Effector CD8-positive, alpha-beta T cell (primary cell): ENCODE results near the gene MYO1C.
A peak's percentile ranks its signal among the peaks of the same experiment; 100 is the strongest.
"Not testable (repeated sequence)": the region's sequence is repeated elsewhere in the genome, so short reads cannot be mapped to it uniquely, and the experiment has no call there.

Experiments used
- DNase-seq: peaks from one replicate; lab custom pipeline; 2025; lab: John Stamatoyannopoulos, UW

MYO1C gene

GRCh38 chr17:1509290-1509881, 16.9 kb upstream of the MYO1C start:
- no peak for DNase-seq

DNA sequence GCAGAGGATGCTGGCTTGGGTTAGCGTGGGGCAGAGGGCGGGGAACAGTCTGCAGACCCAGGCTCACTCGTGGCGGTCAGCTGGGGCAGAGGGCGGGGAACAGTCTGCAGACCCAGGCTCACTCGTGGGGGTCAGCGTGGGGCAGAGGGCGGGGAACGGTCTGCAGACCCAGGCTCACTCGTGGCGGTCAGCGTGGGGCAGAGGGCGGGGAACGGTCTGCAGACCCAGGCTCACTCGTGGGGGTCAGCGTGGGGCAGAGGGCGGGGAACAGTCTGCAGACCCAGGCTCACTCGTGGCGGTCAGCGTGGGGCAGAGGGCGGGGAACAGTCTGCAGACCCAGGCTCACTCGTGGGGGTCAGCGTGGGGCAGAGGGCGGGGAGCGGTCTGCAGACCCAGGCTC, 16.2 kb upstream of the MYO1C start:
- DNase-seq = not testable (repeated sequence)

DNA sequence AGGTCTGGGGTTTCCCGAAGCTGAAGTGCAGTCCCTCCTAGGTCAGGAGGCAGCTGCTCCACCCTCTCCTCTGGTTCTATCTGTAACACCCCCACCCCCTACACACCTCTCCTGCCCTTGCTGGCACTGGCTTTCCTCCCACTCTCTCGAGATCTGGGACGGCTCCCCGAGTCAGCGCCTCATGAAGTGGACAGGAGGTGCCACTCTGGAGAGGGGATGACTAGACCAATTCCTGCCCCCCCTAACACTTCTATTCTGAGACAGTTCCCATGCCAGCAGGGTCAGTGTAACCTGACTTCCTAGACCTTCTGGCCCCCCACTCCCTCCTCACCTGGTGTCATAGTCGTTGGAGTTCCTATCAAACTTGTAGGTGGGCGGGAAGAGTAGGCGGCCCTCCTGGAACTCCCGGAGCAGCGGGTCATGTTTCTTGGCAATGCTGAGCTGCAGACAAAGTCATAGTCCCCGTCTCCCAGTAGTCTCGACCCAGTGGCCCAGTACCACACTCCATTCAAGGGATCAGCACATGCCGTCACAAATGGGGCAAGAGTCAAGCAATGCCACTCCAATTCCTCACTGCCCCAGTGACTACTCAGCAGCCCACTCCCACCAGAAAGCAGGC, 14.3 kb upstream of the MYO1C start:
- DNase-seq = no peak

DNA sequence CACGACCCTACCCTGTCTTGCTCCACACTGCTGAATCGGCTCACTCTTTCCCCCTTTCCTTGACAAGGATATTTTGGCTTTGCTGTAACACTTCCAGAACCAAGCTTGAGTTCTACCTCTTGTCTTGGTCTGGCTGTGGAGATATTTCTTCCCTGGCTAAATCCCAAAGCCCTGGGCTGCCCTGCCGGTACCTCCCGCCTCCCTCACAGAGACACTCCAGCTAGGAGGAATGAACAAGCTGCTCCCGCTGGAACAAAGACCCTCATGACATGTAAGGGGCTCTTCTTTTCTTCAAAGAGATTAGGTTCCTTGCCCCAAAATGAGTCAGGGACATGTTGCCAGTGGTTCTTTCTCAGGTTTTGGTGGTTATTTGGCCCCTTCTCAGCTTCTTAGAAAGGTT, 13.1 kb upstream of the MYO1C start:
- DNase-seq = no peak

- no peak for DNase-seq
These were observed 12.4 kb upstream of the MYO1C start for GRCh38 chr17:1504866-1505265.

DNA sequence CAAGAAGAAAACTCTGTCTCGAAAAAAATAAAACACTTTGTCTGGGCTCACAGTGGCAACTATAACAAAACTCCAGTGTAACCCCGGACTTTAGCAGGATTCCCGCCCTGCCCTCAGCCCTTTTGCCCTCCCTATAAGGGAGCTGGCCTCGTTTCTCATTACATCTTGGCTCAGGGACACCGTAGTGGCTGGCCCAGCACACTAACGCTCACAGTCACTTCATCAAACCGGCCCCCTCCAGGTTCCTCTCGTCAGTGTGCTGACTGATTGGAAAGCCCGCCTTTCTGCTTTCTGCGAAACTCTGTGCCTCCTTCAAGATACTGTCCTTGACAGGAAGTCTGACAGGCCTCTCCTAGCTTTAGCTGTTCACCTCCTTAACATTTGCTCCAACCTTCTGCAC, 11.2 kb upstream of the MYO1C start:
- no peak for DNase-seq

DNA sequence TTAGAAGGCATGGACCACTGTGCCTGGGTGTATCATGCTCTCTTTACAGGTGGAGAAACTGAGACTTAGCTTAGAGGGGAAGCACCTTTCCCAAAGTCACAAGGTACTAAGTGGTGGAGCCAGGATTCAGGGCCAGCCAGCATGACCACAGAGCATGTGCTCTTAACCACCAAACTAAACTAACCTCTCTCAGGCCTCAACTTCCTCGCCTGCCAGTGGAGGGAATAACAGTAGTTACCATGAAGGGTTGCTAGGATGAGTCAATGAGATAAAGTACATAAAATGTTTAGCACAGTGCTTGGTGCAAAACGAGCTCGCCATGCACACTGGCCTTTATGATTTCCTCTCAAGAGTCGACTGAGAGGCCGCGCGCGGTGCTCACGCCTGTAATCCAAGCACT, 6.4 kb upstream of the MYO1C start:
- no peak for DNase-seq

- no peak for DNase-seq
These were observed 5.7 kb upstream of the MYO1C start for GRCh38 chr17:1498233-1498632.

GRCh38 chr17:1497831-1498230, 5.3 kb upstream of the MYO1C start:
- DNase-seq = no peak

DNA sequence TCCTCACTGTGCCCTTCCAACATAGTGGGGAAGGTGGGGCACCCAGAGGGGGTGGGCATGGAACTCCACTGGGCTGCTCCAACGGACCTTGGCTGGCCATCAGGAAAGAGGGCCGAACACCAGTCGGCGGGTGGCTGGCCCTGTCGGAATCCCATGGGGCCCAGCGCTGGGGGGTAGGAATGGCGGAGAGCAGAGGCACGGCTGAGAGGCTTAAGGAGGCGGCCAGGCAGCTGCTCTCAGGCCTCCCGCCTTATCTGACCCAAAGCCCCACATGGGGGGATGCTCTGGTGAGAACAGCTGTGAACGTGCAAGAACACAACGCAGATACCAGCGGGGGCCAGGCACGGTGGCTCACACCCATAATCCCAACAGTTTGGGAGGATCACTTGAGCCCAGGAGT, 4.4 kb upstream of the MYO1C start:
- no peak for DNase-seq

GRCh38 chr17:1495265-1495989, 2.9 kb upstream of the MYO1C start:
- no peak for DNase-seq

GRCh38 chr17:1494736-1495253, 2.3 kb upstream of the MYO1C start:
- DNase-seq = no peak

DNA sequence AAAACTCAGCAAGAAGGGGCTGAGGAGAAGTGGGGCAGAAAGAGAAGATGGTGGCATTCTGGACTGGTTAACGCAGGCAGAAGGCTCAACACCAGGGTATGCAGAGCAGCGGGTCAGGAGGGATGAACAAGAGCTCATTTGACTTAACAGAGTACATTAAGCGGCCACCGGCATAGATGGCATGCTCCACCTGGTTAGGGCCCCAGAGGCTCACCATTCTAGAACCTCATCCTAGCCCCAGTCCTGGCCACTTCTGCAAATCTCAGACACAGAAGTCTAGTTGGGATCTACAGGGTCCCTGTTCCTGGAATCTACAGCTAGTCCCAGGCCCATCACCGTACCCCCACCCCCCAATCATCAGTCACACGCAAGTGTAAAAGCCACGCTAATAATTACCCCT, 1.7 kb upstream of the MYO1C start:
- no peak for DNase-seq

DNA sequence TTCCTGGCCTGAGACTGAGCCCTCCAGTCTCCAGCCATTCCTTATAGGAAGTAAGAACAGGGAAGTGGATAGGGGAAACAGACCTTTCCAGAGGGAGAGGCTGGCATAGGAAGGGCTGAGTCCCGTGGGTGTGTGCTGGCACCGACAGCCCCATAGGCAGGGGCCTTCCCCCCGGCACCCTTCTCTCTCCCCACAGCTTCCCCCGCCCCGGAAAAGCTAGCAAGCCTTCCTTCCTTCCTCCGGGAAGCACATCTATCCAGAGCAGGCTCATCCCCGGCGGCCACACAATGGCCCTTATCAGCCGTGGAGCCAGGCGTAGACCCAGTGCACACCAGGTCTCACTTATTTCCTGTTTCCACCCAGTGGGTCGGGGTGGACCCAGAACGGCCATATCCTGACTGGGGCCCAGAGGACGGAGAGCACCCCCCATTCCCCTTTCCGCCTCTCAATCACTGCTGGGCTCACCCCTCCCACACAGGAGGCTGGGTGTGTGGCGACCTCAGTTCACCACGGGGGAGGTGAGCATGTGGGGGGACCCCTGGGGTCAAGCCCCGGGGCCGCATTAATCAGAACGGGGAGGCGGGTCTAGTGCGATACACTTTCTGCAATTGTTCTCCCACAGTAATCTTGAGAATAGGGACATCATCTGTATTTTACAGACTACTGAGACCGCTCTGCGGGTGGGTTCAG, 950 bp upstream of the MYO1C start:
- no peak for DNase-seq

DNA sequence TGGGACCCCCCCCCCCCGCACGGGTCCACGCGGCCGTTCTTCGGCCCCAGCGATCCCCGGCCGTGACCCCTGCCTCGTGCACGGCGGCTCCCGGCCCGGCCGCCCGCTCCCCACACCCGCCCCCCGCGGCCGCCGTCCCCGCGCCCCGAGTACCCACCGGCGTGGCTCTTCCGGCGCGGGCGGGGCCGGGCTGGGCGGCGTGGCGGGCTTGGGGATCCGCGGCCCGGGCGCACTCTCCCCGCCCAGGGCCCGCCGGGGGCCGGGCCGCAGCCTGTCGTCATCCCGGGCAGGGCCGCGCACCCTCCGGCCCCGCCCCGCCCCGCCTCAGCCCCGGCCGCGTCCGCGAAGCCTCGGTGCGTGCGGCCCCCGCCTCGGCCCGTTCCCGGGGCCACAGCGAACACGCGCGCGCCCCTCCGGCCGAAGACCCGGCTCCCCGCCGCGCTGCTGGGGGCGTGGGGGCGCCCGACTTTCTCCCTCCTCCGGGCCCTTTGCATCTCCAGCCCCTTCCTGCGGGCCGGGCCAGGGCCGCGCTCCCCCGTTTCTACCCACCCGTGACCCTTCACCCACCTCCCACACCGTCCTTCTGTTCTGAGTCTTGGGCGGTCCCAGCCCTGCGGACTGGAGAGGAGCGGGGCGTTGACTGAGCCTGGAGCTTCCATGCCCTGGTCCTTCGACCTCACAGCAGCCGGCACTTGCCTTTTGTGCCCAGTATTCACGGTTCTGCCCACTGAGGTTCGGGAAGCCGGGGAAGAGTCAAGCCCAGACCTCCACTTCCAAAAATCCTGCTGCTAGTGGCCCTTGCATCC, 840 bp downstream of the MYO1C start:
- no peak for DNase-seq

GRCh38 chr17:1490643-1491442, 1.6 kb downstream of the MYO1C start:
- DNase-seq = peak; percentile 41

- no peak for DNase-seq
These were observed 3.6 kb downstream of the MYO1C start for GRCh38 chr17:1488826-1489270.

- peak; percentile 70 for DNase-seq
These were observed 4.3 kb downstream of the MYO1C start for GRCh38 chr17:1487939-1488825.

DNA sequence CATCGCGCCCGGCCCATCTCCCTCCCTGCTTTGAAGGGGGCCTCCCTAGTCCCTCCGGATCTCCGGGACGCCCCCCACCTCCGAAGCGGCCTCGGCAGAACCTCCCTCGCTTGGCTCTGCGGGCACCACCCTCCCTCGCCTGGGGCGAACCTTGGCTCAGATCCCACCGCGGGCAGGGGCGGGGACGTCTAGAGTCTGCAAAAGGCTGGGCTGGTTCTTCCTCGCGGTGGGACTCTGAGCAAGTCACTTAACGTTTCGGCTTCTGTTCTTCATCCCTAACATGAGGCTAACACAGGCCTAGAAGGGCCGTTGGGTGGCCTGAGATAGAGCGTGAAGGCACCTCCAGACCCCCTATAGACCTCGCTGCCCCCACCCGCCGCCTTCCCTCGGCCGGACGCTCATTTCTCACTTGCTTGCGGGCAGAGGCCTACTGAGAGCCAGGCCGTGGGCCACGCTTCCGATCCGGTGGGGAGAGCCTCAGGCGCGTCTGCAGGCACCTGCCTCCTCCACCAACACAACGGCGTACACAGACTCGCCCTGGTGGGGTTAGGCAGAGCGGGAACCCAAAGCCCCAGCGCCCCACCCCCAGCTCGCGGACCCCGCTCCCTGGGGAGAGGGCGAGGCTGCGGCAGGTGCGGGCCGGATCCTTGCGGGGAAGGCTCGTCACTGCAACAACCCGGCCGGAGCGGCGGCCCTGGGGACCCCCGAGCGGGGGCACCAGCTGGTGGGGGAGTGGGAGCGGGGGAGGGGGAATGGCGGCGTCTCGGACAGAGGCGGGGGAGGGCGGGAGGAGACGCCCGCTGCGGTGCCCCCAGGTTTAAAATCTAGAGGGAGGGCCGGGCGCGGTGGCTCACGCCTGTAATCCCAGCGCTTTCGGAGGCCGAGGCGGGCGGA, 5.4 kb downstream of the MYO1C start:
- peak; percentile 51 for DNase-seq
